Left colon (tissue), 2 donors: ENCODE data around the gene TFR2. TPM values are rescaled to one million over a fixed set of nuclear protein-coding genes. Genes with fewer than 3 reads are reported as not detected.

Experiments
- ATAC-seq: fragments of 200-7000 bp; cut with Tn5 transposase; one replicate; pipeline ENCODE4 v1.9.1; 2020; ENCODE audit warnings: mild to moderate bottlenecking, moderate library complexity
- DNase-seq, 2 donors: peaks; one replicate each; pipeline ENCODE4 v3.0.0-alpha.2; 2020
- intact Hi-C, 2 donors: fragments of 100-400 bp; cut with DNase I in 1 of 2; cut with micrococcal nuclease in 1 of 2; formaldehyde crosslinking; loops; one replicate each; pipeline versions ENCODE4 v1.11.2 to v1.14.0; 2022; cut with DNase I, micrococcal nuclease
- total RNA-seq, 2 donors: library from RNA; stranded (reverse); fragmentation: NEBNext Ultra II Directional; extraction: Animal tissue kit (Norgen Biotek cat#: 25700); gene quantifications; one replicate each; pipeline ENCODE4 v1.2.1, GENCODE V29; 2021
- donor health status: DM: no; HTN: no; CAD: no.
- donor health status: DM: yes; HTN: yes; CAD: no.

The TFR2 gene
- total RNA-seq, 2 donors from 2014 or later = 0.22 to 0.64 TPM

DNA sequence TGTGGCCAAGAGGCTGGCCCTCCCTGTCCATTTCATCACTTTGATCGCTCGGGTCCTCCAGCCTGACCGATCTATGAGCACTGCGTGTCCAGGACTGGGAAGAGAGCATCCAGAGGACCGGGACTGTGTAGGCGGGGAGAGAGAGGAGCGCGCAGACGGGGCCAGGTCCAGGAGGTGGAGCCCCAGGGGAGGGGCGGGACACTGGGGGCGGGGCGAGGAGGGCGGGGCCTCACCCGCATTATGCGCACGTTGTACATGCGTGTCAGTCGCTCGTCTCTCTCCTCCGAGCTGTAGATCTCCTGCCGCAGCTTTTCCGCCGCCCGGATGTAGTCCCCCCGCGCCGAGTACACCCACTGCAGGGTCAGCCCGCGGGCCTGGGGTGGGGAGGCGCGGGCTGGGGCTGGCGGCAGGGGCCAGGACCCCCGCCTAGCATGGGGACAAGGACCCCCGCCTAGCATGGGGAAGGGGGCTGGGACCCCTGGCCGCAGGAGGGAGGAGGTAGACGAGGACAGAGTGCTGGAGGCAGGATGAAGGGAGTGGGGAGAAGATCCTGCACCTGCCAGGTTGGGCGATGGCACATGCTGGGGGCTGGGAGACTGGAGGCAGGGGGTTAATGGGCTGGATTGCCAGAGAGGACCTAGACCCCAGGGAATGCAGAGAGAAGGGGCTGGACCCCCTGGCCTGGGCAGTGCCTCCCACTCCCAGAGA, 14.7 kb downstream of the TFR2 start:
- peak; percentile 100 for ATAC-seq
- intact Hi-C loops = no loop called here
- peak; percentile 84 to 87 for DNase-seq

DNA sequence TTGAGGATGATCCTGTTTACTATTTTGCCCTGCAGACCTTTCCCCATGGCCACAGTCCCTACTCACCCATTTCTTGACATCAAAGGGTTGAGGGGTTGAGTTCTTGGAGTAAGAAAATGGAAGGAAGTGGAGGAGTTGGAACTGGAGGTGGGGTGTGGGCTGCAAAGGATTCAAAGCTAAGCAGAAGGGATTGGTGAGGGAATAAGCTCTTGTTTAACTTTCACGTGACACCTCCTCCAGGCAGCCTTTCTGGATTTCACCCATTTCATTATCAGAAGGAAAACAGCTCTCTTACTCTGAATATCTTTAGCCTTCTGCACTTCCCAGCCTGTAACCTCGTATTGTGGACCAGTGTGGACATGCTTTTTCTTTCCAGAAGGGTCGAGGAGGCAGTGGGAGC, 15.3 kb downstream of the TFR2 start:
- ATAC-seq (no peak), DNase-seq (no peak)
- intact Hi-C loops = no loop called here

GRCh38 chr7:100623951-100624824, 17.2 kb downstream of the TFR2 start:
- DNase-seq (no peak), ATAC-seq (no peak)
- intact Hi-C loops = no loop called here

- intact Hi-C loops = no loop called here
- no peak for ATAC-seq
- DNase-seq = no peak
These were observed 19.8 kb downstream of the TFR2 start for GRCh38 chr7:100621554-100621953.

GRCh38 chr7:100620804-100621203, 20.5 kb downstream of the TFR2 start:
- ATAC-seq (no peak), DNase-seq (no peak)
- intact Hi-C loops = no loop called here

GRCh38 chr7:100620239-100620638, 21.1 kb downstream of the TFR2 start:
- no peak for ATAC-seq
- DNase-seq = no peak
- intact Hi-C loops = no loop called here

DNA sequence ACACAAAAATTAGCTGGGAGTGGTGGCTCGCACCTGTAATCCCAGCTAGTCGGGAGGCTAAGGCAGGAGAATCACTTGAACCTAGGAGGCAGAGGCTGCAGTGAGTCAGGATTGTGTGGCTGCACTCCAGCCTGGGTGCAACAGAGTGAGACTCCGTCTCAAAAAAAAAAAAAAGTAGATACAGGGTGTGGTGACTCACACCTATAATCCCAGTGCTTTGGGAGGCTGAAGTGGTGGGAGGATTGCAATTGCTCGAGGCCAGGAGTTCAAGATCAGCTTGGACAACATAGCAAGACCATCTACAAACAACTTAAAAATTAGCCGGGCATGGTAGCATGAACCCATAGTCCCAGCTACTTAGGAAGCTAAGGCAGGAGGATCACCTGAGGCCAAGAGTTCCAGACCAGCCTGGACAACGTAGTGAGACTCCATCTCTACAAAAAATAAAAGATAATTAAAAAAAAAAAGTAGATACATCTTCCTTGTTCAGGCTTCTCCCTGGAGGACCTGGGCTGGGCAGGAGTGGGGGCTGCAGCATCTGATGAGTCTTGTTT, 27.0 kb downstream of the TFR2 start:
- intact Hi-C loops = no loop called here
- DNase-seq = no peak
- no peak for ATAC-seq

DNA sequence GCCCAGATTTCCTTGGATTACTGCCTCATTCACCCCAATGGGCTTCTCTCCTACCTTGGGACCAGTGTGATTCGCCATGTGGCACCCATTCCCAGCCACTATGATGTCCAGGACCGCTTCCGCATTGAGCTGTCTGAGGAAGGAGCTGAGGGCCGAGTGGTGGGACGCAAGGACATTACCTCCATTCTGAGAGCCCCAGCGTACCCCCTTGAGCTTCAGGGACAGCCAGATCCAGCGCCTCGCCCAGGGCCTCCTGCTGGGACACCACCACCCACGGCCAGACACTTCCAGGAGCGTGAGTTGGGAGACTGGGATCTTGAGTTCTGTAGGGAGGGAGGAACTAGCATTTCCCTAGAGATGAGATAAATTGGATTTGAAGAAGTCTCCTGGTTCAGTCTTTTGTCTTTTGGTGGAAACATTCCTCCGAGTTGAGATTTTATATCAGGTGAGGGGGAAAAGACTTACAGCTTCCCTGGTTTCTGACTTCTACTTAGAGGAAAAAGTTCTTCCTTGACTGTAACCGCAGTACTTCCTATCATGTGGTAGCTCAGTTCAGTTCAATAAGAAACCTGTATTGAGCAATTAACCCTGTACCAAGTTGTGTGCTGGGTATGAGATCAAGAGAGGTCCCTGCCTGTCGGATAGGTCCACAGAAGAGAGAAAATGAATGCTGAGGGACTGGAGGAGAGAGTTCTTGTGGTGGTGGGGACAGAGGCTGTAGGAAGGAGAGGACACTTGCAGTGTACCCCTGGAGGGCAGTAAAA, 27.8 kb downstream of the TFR2 start:
- ATAC-seq (no peak), DNase-seq (no peak)
- intact Hi-C loops = no loop called here

GRCh38 chr7:100612730-100613390, 28.5 kb downstream of the TFR2 start:
- DNase-seq (peak in 1 of 2 donors; percentile 31), ATAC-seq (peak; percentile 1)
- intact Hi-C loops = no loop called here

DNA sequence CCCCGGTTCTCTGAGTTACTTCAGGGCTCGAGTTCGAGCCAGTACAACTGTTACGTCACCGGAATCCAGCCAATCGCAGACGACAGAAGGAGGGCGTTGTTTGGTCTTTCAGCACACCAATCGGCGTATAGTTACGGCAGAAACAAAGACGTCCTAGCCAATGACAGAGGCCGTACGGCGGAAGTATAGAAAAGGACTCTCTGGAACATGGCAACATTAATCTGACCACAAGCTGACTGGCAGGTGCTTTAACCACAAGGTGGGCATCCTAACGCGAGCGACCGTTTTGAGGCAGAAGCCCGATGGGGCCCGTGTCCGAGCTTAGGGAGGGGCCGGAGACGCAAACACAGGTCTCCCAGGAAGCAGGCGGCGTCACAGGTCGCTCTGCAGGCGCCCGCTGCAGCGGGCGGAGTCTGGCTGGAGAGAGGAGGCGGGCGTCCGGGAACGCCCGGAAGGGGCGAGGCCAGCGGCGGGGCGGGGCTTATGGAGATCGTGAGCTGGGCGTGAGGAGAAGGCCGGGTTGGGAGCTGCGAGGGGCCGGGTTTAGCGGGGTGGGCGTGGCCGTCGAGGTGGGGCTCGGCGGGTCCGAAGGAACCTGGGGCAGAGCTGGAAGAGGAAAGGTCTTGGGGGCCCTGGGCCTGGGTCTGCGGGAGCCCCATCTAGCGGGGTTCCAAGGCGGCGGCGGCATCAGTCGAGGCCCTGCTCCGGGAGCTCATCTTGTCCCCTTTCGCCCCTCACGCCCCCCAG, 29.2 kb downstream of the TFR2 start, which contains the start of gene MOSPD3:
TSS of gene MOSPD3 (plus strand) at position 558 of the 747 bp plus-strand sequence. CDS start 252 bp downstream, outside the sequence.
- intact Hi-C loops = no loop called here
- DNase-seq (peak; percentile 99), ATAC-seq (peak; percentile 93)

GRCh38 chr7:100609958-100610357, 31.4 kb downstream of the TFR2 start:
- intact Hi-C loops = no loop called here
- DNase-seq (no peak), ATAC-seq (no peak)

DNA sequence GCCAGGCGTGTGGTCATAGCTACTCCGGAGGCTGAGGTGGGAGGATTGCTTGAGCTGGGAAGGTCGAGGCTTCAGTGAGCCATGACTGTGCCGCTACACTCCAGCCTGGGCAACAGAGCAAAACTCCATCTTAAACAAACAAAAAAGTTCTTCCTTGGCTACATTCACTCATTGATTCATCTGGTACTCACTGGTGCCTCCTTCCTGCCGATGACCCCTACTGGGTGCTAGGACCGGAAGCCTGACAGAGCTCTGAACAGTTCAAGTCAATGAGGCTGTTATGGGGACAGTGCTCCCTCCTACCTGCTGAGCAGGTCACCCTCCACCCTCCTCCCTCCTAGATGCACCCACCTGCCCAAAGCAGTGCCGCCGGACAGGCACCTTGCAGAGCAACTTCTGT, 34.2 kb downstream of the TFR2 start:
- ATAC-seq = no peak
- intact Hi-C loops = no loop called here
- DNase-seq = no peak

DNA sequence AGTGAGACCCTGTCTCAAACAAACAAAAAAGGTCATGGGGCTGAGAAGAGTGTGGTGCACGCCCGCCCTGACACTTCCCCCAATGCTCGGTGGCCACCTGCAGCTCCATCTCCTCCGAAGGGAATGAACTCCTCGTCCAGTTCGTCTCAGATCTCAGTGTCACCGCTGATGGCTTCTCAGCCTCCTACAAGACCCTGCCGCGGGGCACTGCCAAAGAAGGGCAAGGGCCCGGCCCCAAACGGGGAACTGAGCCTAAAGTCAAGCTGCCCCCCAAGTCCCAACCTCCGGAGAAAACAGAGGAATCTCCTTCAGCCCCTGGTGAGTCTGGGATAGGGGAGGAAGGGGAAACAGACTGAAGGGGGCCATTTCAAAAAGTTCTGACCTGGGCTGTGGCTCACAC, 35.0 kb downstream of the TFR2 start:
- no peak for ATAC-seq

GRCh38 chr7:100604976-100605911, 36.1 kb downstream of the TFR2 start:
- intact Hi-C loops = no loop called here
- DNase-seq = peak; percentile 70 to 72

More for the DNA sequence above, 35.0 kb downstream of the TFR2 start:
- DNase-seq = no peak
- intact Hi-C loops = no loop called here

GRCh38 chr7:100604028-100604975, 37.0 kb downstream of the TFR2 start:
- intact Hi-C loops = no loop called here
- peak; percentile 79 to 83 for DNase-seq
- peak; percentile 78 for ATAC-seq

More at GRCh38 chr7:100604976-100605911, 36.1 kb downstream of the TFR2 start:
- ATAC-seq = peak; percentile 54

DNA sequence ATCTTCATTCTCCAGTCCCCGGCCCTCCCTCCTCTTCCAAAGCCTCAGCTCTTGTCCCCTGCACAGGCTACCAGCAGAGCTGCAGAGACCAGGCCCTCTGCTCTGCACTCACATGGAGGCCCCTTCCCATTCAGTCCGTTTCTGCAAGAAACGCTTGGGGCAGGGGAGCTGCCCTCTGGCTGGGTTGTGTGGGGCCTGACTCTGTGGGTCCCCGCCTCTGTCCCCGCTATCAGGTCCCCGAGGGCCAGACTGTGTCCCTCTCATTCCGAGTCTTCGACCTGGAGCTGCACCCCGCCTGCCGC, 37.7 kb downstream of the TFR2 start:
- DNase-seq = no peak
- ATAC-seq = no peak
- intact Hi-C loops = no loop called here
